Measurements from ENCODE around the gene CMTM5.

GRCh38 chr14:23357261-23357660 lies 19.6 kb upstream of the CMTM5 start:
- TF ChIP-seq POLR2A (IDR thresholded peaks at IDR 0.05) (no peak), CTCF (IDR thresholded peaks at IDR 0.05) (no peak), EP300 (IDR thresholded peaks at IDR 0.05; ENCODE audit: low read depth) (no peak), POLR2AphosphoS5 (IDR thresholded peaks at IDR 0.05) (no peak)

Data from transverse colon (tissue), 4 donors.